Endothelial cell (in vitro differentiated cells): Measurements from ENCODE around the gene JAZF1. TPM values are rescaled to one million over a fixed set of nuclear protein-coding genes. Genes with fewer than 3 reads are reported as not detected.

Source experiments
- DNase-seq: peaks from one replicate; pipeline ENCODE4 v3.0.0; 2021; ENCODE audit warnings: low spot score
- H3K27ac Mint-ChIP-seq: one replicate; pipeline ENCODE4 v1.8.0; 2021; ENCODE audit warnings: mixed read lengths, inconsistent platforms; ENCODE audit not compliant: unreplicated experiment
- H3K27me3 Mint-ChIP-seq: one replicate; pipeline ENCODE4 v1.8.0; 2021; ENCODE audit warnings: mild to moderate bottlenecking, moderate library complexity, mixed read lengths, inconsistent platforms; ENCODE audit not compliant: unreplicated experiment
- H3K36me3 Mint-ChIP-seq: one replicate; pipeline ENCODE4 v1.8.0; 2021; ENCODE audit warnings: mild to moderate bottlenecking, low read depth, mixed read lengths, inconsistent platforms; ENCODE audit not compliant: unreplicated experiment
- H3K4me1 Mint-ChIP-seq: one replicate; pipeline ENCODE4 v1.8.0; 2021; ENCODE audit warnings: mild to moderate bottlenecking, mixed read lengths, inconsistent platforms; ENCODE audit not compliant: unreplicated experiment
- H3K4me3 Mint-ChIP-seq: one replicate; pipeline ENCODE4 v1.8.0; 2021; ENCODE audit warnings: mild to moderate bottlenecking, mixed read lengths, inconsistent platforms; ENCODE audit not compliant: unreplicated experiment
- H3K9me3 Mint-ChIP-seq: one replicate; pipeline ENCODE4 v1.8.0; 2021; ENCODE audit warnings: mixed read lengths, inconsistent platforms; ENCODE audit not compliant: unreplicated experiment
- CTCF ChIP-seq: fragments of 200-600 bp; sonication (generic); IDR thresholded peaks from one replicate; pipeline ENCODE4 v1.5.0; 2021; ENCODE audit warnings: antibody characterized with exemption; ENCODE audit not compliant: unreplicated experiment
- total RNA-seq: library from RNA; stranded (reverse); fragmentation: NEBNext Ultra II Directional; extraction: Animal tissue kit (Norgen Biotek cat#: 25700); gene quantifications from one replicate; pipeline ENCODE4 v1.2.1, GENCODE V29; 2021; ENCODE audit not compliant: unreplicated experiment

Gene JAZF1
- total RNA-seq, 1 donor from 2014 or later = 8.5 TPM

- TF ChIP-seq CTCF = no peak
- H3K36me3 Mint-ChIP-seq = no peaks in the 10 kb centered on the region
- H3K27me3 Mint-ChIP-seq = no peaks in the 10 kb centered on the region
- H3K4me1 Mint-ChIP-seq = peaks cover 7% of the 10 kb centered on the region
- H3K27ac Mint-ChIP-seq = no peak overlapping the region
- H3K4me3 Mint-ChIP-seq = no peak overlapping the region
- H3K9me3 Mint-ChIP-seq = no peaks in the 10 kb centered on the region
- no peak for DNase-seq
These were observed 120.1 kb downstream of the JAZF1 start for GRCh38 chr7:28060371-28060950.

- Mint-ChIP-seq H3K27me3 (peaks cover 4% of the 10 kb centered on the region), H3K4me3 (no peak overlapping the region), H3K4me1 (peaks cover 14% of the 10 kb centered on the region), H3K9me3 (no peaks in the 10 kb centered on the region), H3K27ac (no peak overlapping the region), H3K36me3 (no peaks in the 10 kb centered on the region)
- DNase-seq = no peak
- TF ChIP-seq CTCF = no peak
These were observed 125.4 kb downstream of the JAZF1 start for GRCh38 chr7:28055161-28055544.

- H3K27ac Mint-ChIP-seq = peak overlapping the region; percentile 9
- no peak overlapping the region for H3K4me3 Mint-ChIP-seq
- no peak for TF ChIP-seq CTCF
- no peaks in the 10 kb centered on the region for H3K36me3 Mint-ChIP-seq
- no peaks in the 10 kb centered on the region for H3K9me3 Mint-ChIP-seq
- peaks cover 4% of the 10 kb centered on the region for H3K27me3 Mint-ChIP-seq
- H3K4me1 Mint-ChIP-seq = peaks cover 14% of the 10 kb centered on the region
- no peak for DNase-seq
These were observed 125.9 kb downstream of the JAZF1 start for GRCh38 chr7:28054531-28055160.

GRCh38 chr7:28052933-28053332 lies 127.7 kb downstream of the JAZF1 start:
- peaks cover 14% of the 10 kb centered on the region for H3K4me1 Mint-ChIP-seq
- H3K27me3 Mint-ChIP-seq = peaks cover 4% of the 10 kb centered on the region
- TF ChIP-seq CTCF = no peak
- H3K27ac Mint-ChIP-seq = no peak overlapping the region
- no peaks in the 10 kb centered on the region for H3K36me3 Mint-ChIP-seq
- H3K9me3 Mint-ChIP-seq = no peaks in the 10 kb centered on the region
- no peak for DNase-seq
- H3K4me3 Mint-ChIP-seq = no peak overlapping the region

GRCh38 chr7:28048694-28049093 lies 131.9 kb downstream of the JAZF1 start:
- Mint-ChIP-seq H3K9me3 (no peaks in the 10 kb centered on the region), H3K4me1 (peaks cover 9% of the 10 kb centered on the region), H3K36me3 (no peaks in the 10 kb centered on the region), H3K27me3 (peaks cover 2% of the 10 kb centered on the region), H3K27ac (no peak overlapping the region), H3K4me3 (no peak overlapping the region)
- DNase-seq = no peak
- TF ChIP-seq CTCF = no peak
